IMR-90 (cell line): Measurements from ENCODE around the gene SPOCK3. TPM values are rescaled to one million over a fixed set of nuclear protein-coding genes. Genes with fewer than 3 reads are reported as not detected.

Source experiments
- ATAC-seq: fragments of 200-7000 bp; cut with Tn5 transposase; 2 replicates; pipeline ENCODE4 v1.9.1; 2020; ENCODE audit warnings: low read depth, mild to moderate bottlenecking, moderate library complexity
- BruUV-seq: library from RNA; stranded (reverse); fragments of 400-500 nt; replicated peaks from 2 replicates; lab custom pipeline; 2021; lab: Mats Ljungman, UMichigan
- CTCF ChIA-PET: fragments of 300-600 bp; formaldehyde crosslinking; extraction: SDS; loops from one replicate; lab custom pipeline; 2021; ENCODE audit warnings: antibody characterized with exemption; lab: Yijun Ruan, JAX
- POLR2A ChIA-PET: fragments of 300-600 bp; sonication (Branson Sonifier 250); formaldehyde crosslinking; loops from one replicate; lab custom pipeline; 2022; ENCODE audit warnings: antibody characterized with exemption; ENCODE audit not compliant: unreplicated experiment; lab: Charles Lee
- DNase-seq: peaks from one replicate; pipeline ENCODE4 v3.0.0; 2013
- H2AFZ ChIP-seq: replicated peaks from 2 replicates; pipeline ENCODE3; 2013; ENCODE audit warnings: low read length, mild to moderate bottlenecking; ENCODE audit not compliant: poor library complexity
- H2AK5ac ChIP-seq: 2 replicates; pipeline ENCODE4 v1.6.1; 2013; ENCODE audit warnings: low read depth, low read length, inconsistent platforms
- H2AK9ac ChIP-seq: replicated peaks from 2 replicates; pipeline ENCODE3; 2013; ENCODE audit warnings: mild to moderate bottlenecking, low read depth, low read length, moderate library complexity; ENCODE audit not compliant: poor library complexity
- H2BK120ac ChIP-seq: 2 replicates; pipeline ENCODE4 v1.6.1; 2013; ENCODE audit warnings: low read depth, low read length, inconsistent platforms
- H2BK15ac ChIP-seq: 3 replicates; pipeline ENCODE4 v1.6.1; 2013; ENCODE audit warnings: low read depth, low read length, inconsistent platforms
- H2BK20ac ChIP-seq: 2 replicates; pipeline ENCODE4 v1.6.1; 2013; ENCODE audit warnings: low read depth, mild to moderate bottlenecking, inconsistent platforms, low read length, moderate library complexity
- H2BK5ac ChIP-seq: 2 replicates; pipeline ENCODE4 v1.6.1; 2013; ENCODE audit warnings: mild to moderate bottlenecking, low read depth, low read length, inconsistent platforms; ENCODE audit not compliant: poor library complexity, severe bottlenecking
- H3K14ac ChIP-seq: replicated peaks from 2 replicates; pipeline ENCODE4 v1.6.1; 2013; ENCODE audit warnings: low read depth, low read length, inconsistent platforms
- H3K18ac ChIP-seq: 2 replicates; pipeline ENCODE4 v1.6.1; 2013; ENCODE audit warnings: low read depth, low read length, control low read depth
- H3K23ac ChIP-seq: 2 replicates; pipeline ENCODE4 v1.6.1; 2013; ENCODE audit warnings: low read depth, low read length, inconsistent platforms
- H3K27ac ChIP-seq: 2 replicates; pipeline ENCODE4 v1.5.1; 2013; ENCODE audit warnings: mild to moderate bottlenecking, control low read depth, low read length; ENCODE audit not compliant: insufficient read depth
- H3K27me3 ChIP-seq: 2 replicates; pipeline ENCODE4 v1.6.1; 2013; ENCODE audit warnings: low read length; ENCODE audit not compliant: control insufficient read depth, insufficient read depth
- H3K36me3 ChIP-seq: 2 replicates; pipeline ENCODE4 v1.6.1; 2013; ENCODE audit warnings: low read length, mixed read lengths; ENCODE audit not compliant: control insufficient read depth, insufficient read depth
- H3K4ac ChIP-seq: 2 replicates; pipeline ENCODE4 v1.6.1; 2013; ENCODE audit warnings: low read depth, low read length, inconsistent platforms
- H3K4me1 ChIP-seq: 2 replicates; pipeline ENCODE4 v1.6.1; 2013; ENCODE audit warnings: low read length, mixed read lengths; ENCODE audit not compliant: control insufficient read depth, insufficient read depth
- H3K4me2 ChIP-seq: 2 replicates; pipeline ENCODE4 v1.6.1; 2013; ENCODE audit warnings: low read depth, mild to moderate bottlenecking, control low read depth, low read length, moderate library complexity
- H3K4me3 ChIP-seq: 2 replicates; pipeline ENCODE4 v1.5.1; 2013; ENCODE audit warnings: low read depth, mild to moderate bottlenecking, control low read depth, low read length, moderate library complexity; ENCODE audit not compliant: insufficient read depth
- H3K56ac ChIP-seq: 2 replicates; pipeline ENCODE4 v1.6.1; 2013; ENCODE audit warnings: low read length, inconsistent platforms; ENCODE audit not compliant: insufficient read depth; ENCODE audit errors: extremely low read depth
- H3K79me1 ChIP-seq, 2 experiments: 2 replicates each; pipeline ENCODE4 v1.6.1; 2013; ENCODE audit warnings: low read length in 2 of 2, inconsistent platforms in 1 of 2, low read depth in 1 of 2
- H3K9ac ChIP-seq: 2 replicates; pipeline ENCODE4 v1.6.1; 2013; ENCODE audit warnings: low read depth, low read length, control low read depth
- H3K9me1 ChIP-seq: 2 replicates; pipeline ENCODE4 v1.6.1; 2013; ENCODE audit warnings: low read length, inconsistent platforms; ENCODE audit not compliant: insufficient read depth
- H3K9me3 ChIP-seq: 2 replicates; pipeline ENCODE4 v1.6.1; 2013; ENCODE audit warnings: low read length; ENCODE audit not compliant: control insufficient read depth, insufficient read depth
- H4K20me1 ChIP-seq: 2 replicates; pipeline ENCODE4 v1.6.1; 2013; ENCODE audit warnings: low read length, inconsistent platforms; ENCODE audit not compliant: insufficient read depth
- H4K5ac ChIP-seq: 2 replicates; pipeline ENCODE4 v1.6.1; 2013; ENCODE audit warnings: mild to moderate bottlenecking, low read depth, low read length, control low read depth
- H4K8ac ChIP-seq, 2 experiments: 2 replicates each; pipeline ENCODE4 v1.6.1; 2013; ENCODE audit warnings: low read depth in 2 of 2, low read length in 2 of 2, control low read depth in 1 of 2, inconsistent platforms in 1 of 2
- H4K91ac ChIP-seq: 2 replicates; pipeline ENCODE4 v1.6.1; 2013; ENCODE audit warnings: low read depth, low read length, inconsistent platforms; ENCODE audit not compliant: insufficient read depth
- CHD1 ChIP-seq: IDR thresholded peaks from 2 replicates; pipeline ENCODE4 v1.6.1; 2012; ENCODE audit warnings: low read depth, low read length, improper control_type of control experiment
- MAZ ChIP-seq: IDR thresholded peaks from 2 replicates; pipeline ENCODE4 v1.6.1; 2012; ENCODE audit warnings: low read depth, mild to moderate bottlenecking, low read length, improper control_type of control experiment, moderate library complexity, borderline replicate concordance
- RAD21 ChIP-seq: IDR thresholded peaks from 2 replicates; pipeline ENCODE4 v1.6.1; 2012; ENCODE audit warnings: low read length, improper control_type of control experiment
- SMC3 ChIP-seq: fragments of 150-350 bp; IDR thresholded peaks from 2 replicates; pipeline ENCODE4 v1.6.1; 2016; ENCODE audit warnings: low read depth, mild to moderate bottlenecking, antibody characterized with exemption, low read length, moderate library complexity
- WGBS, 2 experiments: methylation state at CpG; one replicate each; pipeline versions ENCODE4 v1.1.5 to v1.1.7; 2013; ENCODE audit warnings: missing lambda C conversion rate in 2 of 2; ENCODE audit not compliant: insufficient read length in 1 of 2; ENCODE audit errors: extremely low coverage in 2 of 2; 5-methylcytosine and 5-hydroxymethylcytosine counted together
- dilution Hi-C: fragments of 300-500 bp; cut with HindIII; formaldehyde crosslinking; loops from one replicate; pipeline ENCODE4 v1.14.3; 2018; ENCODE audit warnings: low sequenced_read_pairs; ENCODE audit not compliant: unreplicated experiment
- in situ Hi-C: fragments of 300-500 bp; cut with MboI; formaldehyde crosslinking; loops from 3 replicates; pipeline ENCODE4 v1.14.3; 2019; ENCODE audit warnings: low sequenced_read_pairs, inconsistent platforms, mixed read lengths
- intact Hi-C: fragments of 100-400 bp; cut with micrococcal nuclease; formaldehyde crosslinking; loops from 2 replicates; pipeline ENCODE4 v1.10.0; 2022
- polyA plus RNA-seq, 3 experiments: library from polyadenylated mRNA; depleted of rRNA; stranded (reverse); fragments of >200 nt; gene quantifications; 2 replicates each; pipeline ENCODE4 v1.2.3, GENCODE V29; 2012; ENCODE audit warnings: low replicate concordance in 1 of 3
- total RNA-seq: library from RNA; depleted of rRNA; stranded (reverse); fragments of >200 nt; gene quantifications from 2 replicates; pipeline ENCODE4 v1.2.3, GENCODE V29; 2012
- TF ChIP-seq, protein P1 (sequence below): fragments of 150-350 bp; IDR thresholded peaks from 2 replicates; pipeline ENCODE4 v1.6.1; 2017; ENCODE audit warnings: mild to moderate bottlenecking, antibody characterized with exemption, low read length, low read depth
- TF ChIP-seq, protein P2 (sequence below): conservative IDR thresholded peaks from 2 replicates; pipeline ENCODE4 v1.5.1; 2012; ENCODE audit warnings: mild to moderate bottlenecking, low read depth, low read length, improper control_type of control experiment

The SPOCK3 gene
- total and polyA plus RNA-seq, 2 of the 4 experiments (the other 2 are of a cell fraction) = not detected

DNA sequence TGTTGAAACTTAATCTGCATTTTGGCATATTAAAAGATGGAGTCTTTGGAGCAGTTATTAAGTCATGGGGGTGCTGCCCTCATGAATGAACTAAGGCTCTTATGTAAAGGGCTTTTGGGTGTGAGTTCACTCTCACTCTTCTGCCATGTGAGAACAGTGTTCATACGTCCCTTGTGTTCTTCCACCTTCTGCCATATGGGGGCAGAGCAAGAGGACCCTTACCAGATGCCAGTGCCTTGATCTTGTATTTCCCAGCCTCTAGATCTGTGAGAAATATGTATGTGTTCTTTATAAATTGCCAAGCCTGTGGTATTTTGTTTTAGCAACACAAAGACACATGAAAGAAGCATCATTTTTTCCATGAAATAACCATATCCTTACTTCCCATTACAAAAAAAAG, 213.9 kb downstream of the SPOCK3 start:
- no peak overlapping the region for H2BK5ac ChIP-seq
- no peaks in the 10 kb centered on the region for H3K9me1 ChIP-seq
- no peak overlapping the region for H3K18ac ChIP-seq
- TF ChIP-seq CHD1 = no peak
- TF ChIP-seq, protein P1, sequence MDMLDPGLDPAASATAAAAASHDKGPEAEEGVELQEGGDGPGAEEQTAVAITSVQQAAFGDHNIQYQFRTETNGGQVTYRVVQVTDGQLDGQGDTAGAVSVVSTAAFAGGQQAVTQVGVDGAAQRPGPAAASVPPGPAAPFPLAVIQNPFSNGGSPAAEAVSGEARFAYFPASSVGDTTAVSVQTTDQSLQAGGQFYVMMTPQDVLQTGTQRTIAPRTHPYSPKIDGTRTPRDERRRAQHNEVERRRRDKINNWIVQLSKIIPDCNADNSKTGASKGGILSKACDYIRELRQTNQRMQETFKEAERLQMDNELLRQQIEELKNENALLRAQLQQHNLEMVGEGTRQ = no peak
- TF ChIP-seq SMC3 = no peak
- TF ChIP-seq, protein P2, sequence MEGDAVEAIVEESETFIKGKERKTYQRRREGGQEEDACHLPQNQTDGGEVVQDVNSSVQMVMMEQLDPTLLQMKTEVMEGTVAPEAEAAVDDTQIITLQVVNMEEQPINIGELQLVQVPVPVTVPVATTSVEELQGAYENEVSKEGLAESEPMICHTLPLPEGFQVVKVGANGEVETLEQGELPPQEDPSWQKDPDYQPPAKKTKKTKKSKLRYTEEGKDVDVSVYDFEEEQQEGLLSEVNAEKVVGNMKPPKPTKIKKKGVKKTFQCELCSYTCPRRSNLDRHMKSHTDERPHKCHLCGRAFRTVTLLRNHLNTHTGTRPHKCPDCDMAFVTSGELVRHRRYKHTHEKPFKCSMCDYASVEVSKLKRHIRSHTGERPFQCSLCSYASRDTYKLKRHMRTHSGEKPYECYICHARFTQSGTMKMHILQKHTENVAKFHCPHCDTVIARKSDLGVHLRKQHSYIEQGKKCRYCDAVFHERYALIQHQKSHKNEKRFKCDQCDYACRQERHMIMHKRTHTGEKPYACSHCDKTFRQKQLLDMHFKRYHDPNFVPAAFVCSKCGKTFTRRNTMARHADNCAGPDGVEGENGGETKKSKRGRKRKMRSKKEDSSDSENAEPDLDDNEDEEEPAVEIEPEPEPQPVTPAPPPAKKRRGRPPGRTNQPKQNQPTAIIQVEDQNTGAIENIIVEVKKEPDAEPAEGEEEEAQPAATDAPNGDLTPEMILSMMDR = no peak
- TF ChIP-seq RAD21 = no peak
- no peak for TF ChIP-seq MAZ
- no peak overlapping the region for H2BK120ac ChIP-seq
- H2AFZ ChIP-seq = no peak overlapping the region
- no CpG with 5 or more reads among the region's 1 CpG for WGBS, 2 experiments
- H3K9me3 ChIP-seq = no peaks in the 10 kb centered on the region
- no peak overlapping the region for H2AK9ac ChIP-seq
- no peak overlapping the region for H2BK20ac ChIP-seq
- no peak overlapping the region for H4K91ac ChIP-seq
- no peak for DNase-seq
- dilution Hi-C loops (no loop called here), intact Hi-C loops (loop anchor here (5.0 kb wide), 1 partner anchor 853 kb away; no protein-coding TSS in a partner anchor), in situ Hi-C loops (loop anchor here (5.0 kb wide), 2 partner anchors 1052 to 1137 kb away; no protein-coding TSS in a partner anchor)
- H3K4me2 ChIP-seq = no peak overlapping the region
- H4K20me1 ChIP-seq = no peaks in the 10 kb centered on the region
- no peak overlapping the region for H2BK15ac ChIP-seq
- no peak overlapping the region for H3K9ac ChIP-seq
- no peak overlapping the region for H3K4ac ChIP-seq
- H4K8ac ChIP-seq = no peak overlapping the region
- H3K56ac ChIP-seq = no peak overlapping the region
- no peak overlapping the region for H2AK5ac ChIP-seq
- H3K27ac ChIP-seq = no peak overlapping the region
- no peak for ATAC-seq
- no TSS peak for BruUV-seq
- H3K4me3 ChIP-seq = no peak overlapping the region
- H3K79me1 ChIP-seq = no peaks in the 10 kb centered on the region
- no peaks in the 10 kb centered on the region for H3K36me3 ChIP-seq
- ChIA-PET POLR2A (no interaction called here), CTCF (no interaction called here)
- no peak overlapping the region for H4K5ac ChIP-seq
- H3K27me3 ChIP-seq = no peaks in the 10 kb centered on the region
- no peaks in the 10 kb centered on the region for H3K4me1 ChIP-seq
- H3K14ac ChIP-seq = no peak overlapping the region
- H3K23ac ChIP-seq = no peak overlapping the region
